Measurements from ENCODE around the gene CADM1.

- TF ChIP-seq POLR2A (IDR thresholded peaks at IDR 0.05; ENCODE audit: low read length), result no peak
- no peak for TF ChIP-seq GATA1 (IDR thresholded peaks at IDR 0.05; ENCODE audit: low read depth, low read length)
Observed at GRCh38 chr11:115251126-115251525, 253.1 kb downstream of the CADM1 start.
